ENCODE measurements around the gene GNAT1. TPM values are rescaled to one million over a fixed set of nuclear protein-coding genes. Genes with fewer than 3 reads are reported as not detected.
A peak's percentile ranks its signal among the peaks of the same experiment; 100 is the strongest.
"Not testable (repeated sequence)": the region's sequence is repeated elsewhere in the genome, so short reads cannot be mapped to it uniquely, and the experiment has no call there.

Gene GNAT1
- total RNA-seq, 3 donors from 2014 or later: not detected

DNA sequence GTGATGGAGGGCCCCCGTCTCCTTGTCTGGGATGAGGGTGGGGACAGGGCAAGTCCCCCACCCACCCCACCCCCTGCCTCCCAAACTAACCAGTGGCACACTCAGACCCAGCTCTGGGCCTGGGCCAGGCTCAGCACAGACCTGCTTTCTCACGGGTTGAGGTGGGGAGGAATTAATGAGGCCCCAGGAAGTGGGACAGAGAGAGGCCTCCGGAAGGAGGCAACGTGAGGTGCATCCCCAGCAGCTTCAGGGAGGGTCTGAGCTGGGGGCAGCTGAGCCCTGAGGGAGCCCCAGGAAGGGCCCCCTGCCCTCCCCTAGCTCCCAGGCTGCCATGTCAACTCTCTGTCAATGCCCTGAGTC is 29.6 kb downstream of the GNAT1 start:
- Mint-ChIP-seq H3K9me3 (no peaks in the 10 kb centered on the region), H3K36me3 (ENCODE audit: insufficient read depth) (no peaks in the 10 kb centered on the region), H3K27me3 (ENCODE audit: low read depth) (peaks cover 4% of the 10 kb centered on the region), H3K4me1 (ENCODE audit: low read depth) (peaks cover 2% of the 10 kb centered on the region), H3K4me3 (no peak overlapping the region)
- peak in 1 of 2 donors; percentile 28 for ATAC-seq
- no peak for DNase-seq

DNA sequence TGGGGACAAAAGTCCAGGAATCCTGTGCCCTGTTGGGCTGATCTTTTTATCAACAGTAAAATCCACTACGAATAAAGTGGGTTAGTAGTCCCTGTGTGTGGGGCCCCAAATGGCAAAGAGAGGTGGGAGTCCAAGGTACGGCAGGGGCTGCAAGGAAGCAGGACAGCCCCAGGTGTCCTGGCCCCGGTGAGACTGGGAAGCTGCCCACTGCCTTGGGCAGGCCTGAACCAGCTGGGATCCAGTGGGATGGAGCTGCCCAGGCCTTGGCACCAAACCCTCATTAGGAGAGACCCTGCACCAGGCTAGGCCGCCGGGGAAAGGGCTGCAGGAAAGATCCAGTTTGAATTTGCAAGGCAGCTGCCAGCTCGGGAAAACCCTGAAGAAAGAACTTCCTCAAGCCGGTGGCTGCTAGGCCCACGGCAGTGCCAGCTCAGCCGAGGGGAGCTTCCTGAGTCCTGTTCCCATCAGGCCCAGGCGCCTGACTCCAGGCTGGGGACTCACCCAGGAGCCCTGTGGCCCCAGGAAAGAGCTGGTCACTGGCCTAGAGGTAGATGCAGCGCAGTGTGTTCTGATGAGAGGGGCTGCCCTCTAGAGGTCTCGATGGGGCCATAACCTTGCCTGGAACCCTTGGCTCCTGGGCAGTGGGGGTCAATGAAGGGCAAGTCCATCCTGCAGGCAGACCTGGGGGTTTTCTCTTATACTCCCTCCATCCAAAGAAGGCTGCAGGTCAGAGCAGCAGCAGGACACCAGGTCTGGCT is 30.2 kb downstream of the GNAT1 start:
- no peak for DNase-seq
- Mint-ChIP-seq H3K27me3 (ENCODE audit: low read depth) (peaks cover 4% of the 10 kb centered on the region), H3K4me1 (ENCODE audit: low read depth) (peaks cover 6% of the 10 kb centered on the region), H3K9me3 (no peaks in the 10 kb centered on the region), H3K36me3 (ENCODE audit: insufficient read depth) (no peaks in the 10 kb centered on the region), H3K4me3 (no peak overlapping the region)
- ATAC-seq: no peak

DNA sequence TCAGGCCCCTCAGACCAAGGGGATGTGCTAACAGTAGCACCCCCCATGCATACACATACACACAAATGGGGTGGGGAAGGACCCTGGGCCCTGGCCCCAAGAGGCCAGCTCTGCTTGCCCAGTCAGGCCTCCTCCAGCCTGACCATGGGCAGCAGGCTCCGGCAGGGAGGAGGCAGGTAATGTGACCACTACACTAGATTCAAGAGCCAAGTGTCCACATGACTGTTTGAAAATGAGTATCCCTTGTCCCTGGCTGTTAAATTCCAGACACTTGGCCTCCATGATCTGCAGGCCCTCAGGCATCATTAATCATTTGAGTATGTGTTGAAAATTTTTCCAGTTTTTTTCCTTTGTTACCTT is 30.7 kb downstream of the GNAT1 start:
- ATAC-seq (no peak), DNase-seq (no peak)
- Mint-ChIP-seq H3K4me3 (no peak overlapping the region), H3K27me3 (ENCODE audit: low read depth) (peaks cover 4% of the 10 kb centered on the region), H3K9me3 (no peaks in the 10 kb centered on the region), H3K36me3 (ENCODE audit: insufficient read depth) (no peaks in the 10 kb centered on the region), H3K4me1 (ENCODE audit: low read depth) (peaks cover 10% of the 10 kb centered on the region)

DNA sequence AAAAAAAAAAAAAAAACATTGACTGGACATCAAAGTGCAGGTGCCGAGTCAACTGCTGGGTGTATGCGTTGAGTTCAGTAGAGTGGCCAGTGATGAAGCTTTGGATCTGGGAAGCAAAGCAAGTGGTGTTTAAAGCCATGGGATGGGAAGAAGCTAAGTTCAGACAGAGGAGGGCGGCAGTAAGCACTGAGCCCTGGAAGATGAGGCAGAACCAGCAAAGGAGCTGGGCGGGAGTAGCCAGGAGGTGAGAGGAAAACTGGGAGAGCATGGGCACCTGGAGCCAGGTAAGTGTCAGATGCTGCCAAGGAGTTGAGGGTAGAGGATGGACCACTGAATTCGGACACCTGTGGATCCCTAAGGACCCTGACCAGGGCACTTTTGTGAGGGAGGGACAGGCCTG is 33.2 kb downstream of the GNAT1 start:
- Mint-ChIP-seq H3K4me3 (no peak overlapping the region), H3K36me3 (ENCODE audit: insufficient read depth) (no peaks in the 10 kb centered on the region), H3K9me3 (no peaks in the 10 kb centered on the region)

DNA sequence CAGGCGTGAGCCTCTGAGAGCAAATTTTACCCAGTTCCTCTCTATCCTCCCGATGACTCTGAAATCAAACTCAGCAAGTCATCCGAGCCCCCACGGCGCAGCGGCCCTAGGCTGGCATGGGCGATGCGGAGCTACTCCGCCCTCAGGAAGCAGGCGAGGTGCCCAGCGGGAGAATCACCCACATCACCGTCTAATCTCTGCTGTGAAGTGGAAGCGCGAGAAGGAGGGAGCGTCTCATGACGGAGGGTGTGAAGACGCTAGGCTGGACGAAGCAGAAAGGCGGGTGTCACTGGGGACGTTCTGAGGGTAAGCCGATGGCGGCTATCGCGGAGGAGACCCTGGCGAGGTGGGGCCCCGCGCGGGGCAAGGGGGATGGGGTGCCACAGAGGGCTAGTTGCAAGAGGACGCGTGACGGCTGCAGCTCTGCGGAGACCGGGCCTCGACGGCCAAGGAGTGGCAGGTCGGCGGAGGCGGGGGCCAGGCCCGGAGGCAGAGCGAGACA is 35.5 kb downstream of the GNAT1 start:
- H3K9me3 Mint-ChIP-seq: no peaks in the 10 kb centered on the region
- ATAC-seq (peak; percentile 27 to 32), DNase-seq (peak; percentile 21)
- H3K27me3 Mint-ChIP-seq (ENCODE audit: low read depth): peaks cover 4% of the 10 kb centered on the region
- H3K4me1 Mint-ChIP-seq (ENCODE audit: low read depth): peaks cover 21% of the 10 kb centered on the region
- no peaks in the 10 kb centered on the region for H3K36me3 Mint-ChIP-seq (ENCODE audit: insufficient read depth)
- H3K4me3 Mint-ChIP-seq: peak overlapping the region; percentile 91

More for the DNA sequence above, 33.2 kb downstream of the GNAT1 start:
- H3K4me1 Mint-ChIP-seq (ENCODE audit: low read depth): peaks cover 21% of the 10 kb centered on the region
- DNase-seq: no peak
- H3K27me3 Mint-ChIP-seq (ENCODE audit: low read depth): peaks cover 4% of the 10 kb centered on the region
- ATAC-seq: no peak

DNA sequence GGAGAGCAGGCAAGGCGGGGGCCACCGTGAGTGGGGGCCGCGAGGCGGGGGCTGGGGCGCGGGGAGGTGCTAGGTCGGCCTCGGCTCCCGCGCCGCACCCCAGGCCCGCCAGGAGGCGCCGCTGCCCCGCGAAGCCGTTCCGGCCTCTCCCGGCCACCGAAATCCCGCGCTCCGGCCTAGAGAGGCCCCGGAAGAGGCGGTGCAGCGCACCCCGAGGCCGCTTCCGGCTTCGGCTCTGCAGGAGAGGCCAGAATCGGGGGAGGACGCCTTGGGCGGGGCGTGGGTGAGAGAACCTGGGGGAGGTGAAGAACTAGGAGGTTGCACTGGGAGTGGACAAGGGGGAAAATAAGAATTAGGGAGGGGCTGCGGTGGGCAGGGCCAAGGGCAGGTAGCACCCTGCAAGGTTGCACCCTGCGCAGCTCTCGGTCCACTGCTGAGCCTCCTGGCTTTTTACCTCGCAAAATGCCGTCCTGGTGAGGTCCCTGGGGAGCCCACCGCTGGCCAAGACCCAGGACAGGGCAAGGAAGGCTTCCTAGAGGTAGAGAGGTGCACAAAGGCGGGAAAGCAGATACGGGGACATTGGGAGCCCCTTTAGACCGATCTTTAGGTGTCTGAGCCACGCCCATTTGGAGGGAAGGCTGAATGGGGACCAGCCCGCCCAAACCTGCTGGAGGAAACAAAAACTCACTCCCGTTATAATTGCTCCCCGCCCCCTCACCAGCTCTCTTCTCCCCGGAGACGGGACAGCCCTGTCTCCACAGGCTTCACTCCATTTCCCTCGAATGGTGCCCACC is 36.2 kb downstream of the GNAT1 start:
- ATAC-seq (peak; percentile 85 to 90), DNase-seq (peak; percentile 83)
- peak overlapping the region; percentile 91 for H3K4me3 Mint-ChIP-seq
- peaks cover 4% of the 10 kb centered on the region for H3K27me3 Mint-ChIP-seq (ENCODE audit: low read depth)
- no peaks in the 10 kb centered on the region for H3K9me3 Mint-ChIP-seq
- peaks cover 21% of the 10 kb centered on the region for H3K4me1 Mint-ChIP-seq (ENCODE audit: low read depth)
- H3K36me3 Mint-ChIP-seq (ENCODE audit: insufficient read depth): no peaks in the 10 kb centered on the region

DNA sequence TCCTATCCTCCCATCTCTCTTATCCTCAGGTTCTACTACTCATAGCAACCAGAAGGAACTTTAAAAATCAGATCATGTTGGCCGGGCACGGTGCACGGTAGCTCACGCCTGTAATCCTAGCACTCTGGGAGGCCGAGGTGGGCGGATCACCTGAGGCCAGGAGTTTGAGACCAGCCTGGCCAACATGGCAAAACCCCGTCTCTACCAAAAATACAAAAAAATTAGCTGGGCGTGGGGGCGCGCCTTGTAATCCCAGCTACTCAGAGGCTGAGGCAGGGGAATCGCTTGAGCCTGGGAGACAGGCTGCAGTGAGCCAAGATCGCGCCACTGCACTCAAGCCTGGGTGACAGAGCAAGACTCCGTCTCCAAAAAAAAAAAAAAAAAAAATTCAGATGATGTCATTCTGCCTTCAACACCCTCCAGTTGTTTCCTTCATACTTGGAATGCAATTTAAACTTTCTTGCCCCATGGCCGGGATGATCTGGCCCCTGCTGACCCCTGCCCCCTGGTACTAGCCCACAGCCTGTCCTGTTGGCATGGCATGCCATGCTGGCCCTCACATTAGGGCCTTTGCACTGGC is 36.9 kb downstream of the GNAT1 start:
- H3K27me3 Mint-ChIP-seq (ENCODE audit: low read depth); DNase-seq; H3K9me3 Mint-ChIP-seq; ATAC-seq; H3K36me3 Mint-ChIP-seq (ENCODE audit: insufficient read depth): not testable (repeated sequence)
- Mint-ChIP-seq H3K4me3 (peak overlapping the region; percentile 91), H3K4me1 (ENCODE audit: low read depth) (peaks cover 21% of the 10 kb centered on the region)

DNA sequence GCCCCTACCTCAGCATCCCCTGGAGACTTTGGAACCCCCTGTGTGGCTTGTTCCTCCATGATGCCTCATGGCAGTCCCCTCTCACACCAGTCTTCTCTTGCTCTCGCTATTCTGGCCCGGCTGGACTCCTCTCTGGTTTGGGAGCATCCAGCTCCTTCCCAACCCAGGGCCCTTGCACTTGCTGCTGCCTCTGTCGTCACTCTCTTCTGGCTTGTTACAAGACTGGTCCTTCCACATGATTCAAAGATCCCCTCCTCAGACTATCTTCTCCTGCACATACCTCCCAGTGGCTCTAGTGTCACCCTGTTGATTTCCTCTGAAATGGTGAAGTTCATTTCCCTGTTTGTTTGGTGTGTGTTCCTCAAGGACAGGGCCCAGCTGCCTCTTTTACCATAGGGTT is 38.1 kb downstream of the GNAT1 start:
- Mint-ChIP-seq H3K36me3 (ENCODE audit: insufficient read depth) (no peaks in the 10 kb centered on the region), H3K27me3 (ENCODE audit: low read depth) (peaks cover 3% of the 10 kb centered on the region), H3K4me1 (ENCODE audit: low read depth) (peaks cover 21% of the 10 kb centered on the region), H3K9me3 (no peaks in the 10 kb centered on the region), H3K4me3 (no peak overlapping the region)
- no peak for DNase-seq
- no peak for ATAC-seq

DNA sequence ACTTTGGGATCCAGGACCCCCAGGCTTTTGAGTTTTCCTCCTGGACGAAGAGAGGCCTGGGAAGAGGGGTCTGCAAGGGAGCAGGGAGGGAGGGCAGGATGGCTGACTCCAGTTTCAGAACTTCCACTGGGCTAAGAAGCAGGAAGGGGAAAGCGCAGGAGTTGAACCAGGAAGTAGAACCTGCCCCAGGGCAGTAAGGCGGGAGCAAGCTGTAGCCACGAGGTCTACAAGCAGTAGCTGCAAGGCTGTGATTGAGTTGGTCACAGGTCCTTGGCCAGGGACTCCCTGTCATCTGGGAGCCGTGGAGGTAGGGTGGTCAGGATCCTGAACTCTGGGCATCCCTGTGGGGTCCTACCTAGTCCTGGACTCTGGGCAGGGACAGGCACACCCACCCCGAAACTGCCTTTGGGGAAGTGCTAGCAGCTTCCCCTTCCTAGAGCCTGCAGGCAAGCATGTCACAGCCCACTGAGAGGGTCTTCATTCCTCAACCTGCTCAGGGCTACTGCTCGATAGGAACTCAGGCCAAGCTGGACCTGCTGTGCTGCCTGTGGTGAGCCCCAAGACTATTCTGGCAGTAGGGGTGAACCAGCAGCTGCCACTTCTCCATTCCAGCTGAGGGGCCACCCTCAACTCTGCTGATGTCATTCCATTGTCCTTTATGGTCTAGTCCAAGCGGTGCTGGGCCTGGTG is 38.8 kb downstream of the GNAT1 start:
- Mint-ChIP-seq H3K9me3 (no peaks in the 10 kb centered on the region), H3K27me3 (ENCODE audit: low read depth) (no peaks in the 10 kb centered on the region), H3K36me3 (ENCODE audit: insufficient read depth) (no peaks in the 10 kb centered on the region), H3K4me1 (ENCODE audit: low read depth) (peaks cover 21% of the 10 kb centered on the region), H3K4me3 (no peak overlapping the region)
- ATAC-seq: no peak
- no peak for DNase-seq

DNA sequence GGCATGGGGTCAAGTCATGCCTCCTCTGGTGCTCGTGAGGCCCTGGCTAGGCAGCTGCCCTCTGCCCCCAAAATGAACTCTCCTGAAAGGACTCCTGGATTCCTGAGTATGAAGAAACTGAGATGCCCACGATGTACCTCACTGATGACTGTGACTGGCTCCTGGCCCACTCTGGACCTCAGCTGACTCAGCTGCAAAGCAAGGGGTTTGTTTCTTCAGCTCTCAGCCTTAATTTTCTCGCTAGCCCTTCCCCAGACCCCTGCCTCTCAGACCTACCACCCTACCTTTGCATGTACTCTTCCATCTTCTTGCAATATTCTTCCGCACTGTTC is 39.4 kb downstream of the GNAT1 start:
- no peaks in the 10 kb centered on the region for H3K9me3 Mint-ChIP-seq
- H3K36me3 Mint-ChIP-seq (ENCODE audit: insufficient read depth): no peaks in the 10 kb centered on the region
- peaks cover 25% of the 10 kb centered on the region for H3K4me1 Mint-ChIP-seq (ENCODE audit: low read depth)
- H3K4me3 Mint-ChIP-seq: no peak overlapping the region
- no peak for DNase-seq
- no peaks in the 10 kb centered on the region for H3K27me3 Mint-ChIP-seq (ENCODE audit: low read depth)
- ATAC-seq: no peak

DNA sequence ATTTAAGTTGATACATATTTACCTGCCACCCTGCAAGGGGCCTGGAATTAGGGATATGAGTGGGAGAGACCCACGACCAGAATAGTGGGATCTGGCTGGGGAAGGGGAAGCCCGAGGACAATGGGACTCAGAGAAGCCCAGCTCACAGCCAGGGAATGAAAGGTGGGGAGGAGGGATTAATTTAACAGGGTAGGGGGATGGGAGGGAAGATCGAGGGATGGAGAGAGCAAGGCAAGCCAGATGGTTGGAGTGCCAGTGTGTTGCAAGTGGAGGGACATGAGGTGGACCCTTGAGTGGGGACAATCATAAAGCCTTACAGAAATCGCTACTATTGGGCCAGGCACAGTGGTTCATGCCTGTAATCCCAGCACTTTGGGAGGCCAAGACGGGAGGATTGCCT is 40.2 kb downstream of the GNAT1 start:
- Mint-ChIP-seq H3K4me1 (ENCODE audit: low read depth) (peaks cover 19% of the 10 kb centered on the region), H3K36me3 (ENCODE audit: insufficient read depth) (no peaks in the 10 kb centered on the region), H3K4me3 (no peak overlapping the region), H3K27me3 (ENCODE audit: low read depth) (no peaks in the 10 kb centered on the region), H3K9me3 (no peaks in the 10 kb centered on the region)
- ATAC-seq (no peak), DNase-seq (no peak)

DNA sequence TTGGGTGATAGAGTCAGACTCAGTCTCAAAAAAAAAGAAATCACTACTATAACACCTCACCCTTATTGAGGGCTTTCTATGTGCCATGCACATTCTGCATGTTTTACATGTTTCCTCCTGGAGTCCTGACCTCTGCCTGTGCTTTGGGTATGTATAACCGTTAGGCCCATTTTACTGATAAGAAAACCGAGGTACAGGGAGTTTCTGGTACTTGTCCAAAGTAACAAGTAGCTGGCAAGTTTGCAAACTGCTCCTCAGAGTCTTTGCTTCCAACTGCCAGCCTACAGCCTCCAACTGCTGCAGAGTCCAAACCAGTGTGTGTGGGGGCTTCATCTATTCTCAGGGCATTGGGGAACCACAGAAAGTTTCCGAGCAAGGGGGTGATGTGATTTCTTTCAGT is 40.9 kb downstream of the GNAT1 start:
- Mint-ChIP-seq H3K36me3 (ENCODE audit: insufficient read depth) (no peaks in the 10 kb centered on the region), H3K4me3 (no peak overlapping the region), H3K27me3 (ENCODE audit: low read depth) (no peaks in the 10 kb centered on the region), H3K9me3 (no peaks in the 10 kb centered on the region), H3K4me1 (ENCODE audit: low read depth) (peaks cover 15% of the 10 kb centered on the region)
- no peak for DNase-seq
- ATAC-seq: no peak

DNA sequence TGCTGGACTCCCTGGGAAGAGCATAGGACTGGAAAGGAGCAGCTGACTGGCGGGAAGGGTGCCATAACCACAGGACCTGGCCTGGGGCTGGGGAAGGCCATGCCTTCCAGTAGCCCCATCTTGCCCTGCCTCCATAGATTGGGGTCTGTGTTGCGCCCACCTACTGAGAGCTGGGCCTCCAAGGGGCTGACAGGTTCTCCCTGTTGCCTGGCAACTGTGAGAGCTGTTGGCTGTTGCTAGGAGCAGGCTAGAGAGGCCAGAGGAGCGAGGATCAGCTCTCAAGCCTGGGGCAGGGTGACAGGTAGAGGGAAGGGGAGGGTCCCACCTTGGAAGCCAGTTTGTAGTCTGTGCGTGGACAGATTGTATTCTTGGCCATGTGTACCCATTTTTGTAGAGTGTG is 41.8 kb downstream of the GNAT1 start:
- no peak for ATAC-seq
- no peak overlapping the region for H3K4me3 Mint-ChIP-seq
- H3K27me3 Mint-ChIP-seq (ENCODE audit: low read depth): no peaks in the 10 kb centered on the region
- no peaks in the 10 kb centered on the region for H3K36me3 Mint-ChIP-seq (ENCODE audit: insufficient read depth)
- peaks cover 12% of the 10 kb centered on the region for H3K4me1 Mint-ChIP-seq (ENCODE audit: low read depth)
- no peaks in the 10 kb centered on the region for H3K9me3 Mint-ChIP-seq
- no peak for DNase-seq

DNA sequence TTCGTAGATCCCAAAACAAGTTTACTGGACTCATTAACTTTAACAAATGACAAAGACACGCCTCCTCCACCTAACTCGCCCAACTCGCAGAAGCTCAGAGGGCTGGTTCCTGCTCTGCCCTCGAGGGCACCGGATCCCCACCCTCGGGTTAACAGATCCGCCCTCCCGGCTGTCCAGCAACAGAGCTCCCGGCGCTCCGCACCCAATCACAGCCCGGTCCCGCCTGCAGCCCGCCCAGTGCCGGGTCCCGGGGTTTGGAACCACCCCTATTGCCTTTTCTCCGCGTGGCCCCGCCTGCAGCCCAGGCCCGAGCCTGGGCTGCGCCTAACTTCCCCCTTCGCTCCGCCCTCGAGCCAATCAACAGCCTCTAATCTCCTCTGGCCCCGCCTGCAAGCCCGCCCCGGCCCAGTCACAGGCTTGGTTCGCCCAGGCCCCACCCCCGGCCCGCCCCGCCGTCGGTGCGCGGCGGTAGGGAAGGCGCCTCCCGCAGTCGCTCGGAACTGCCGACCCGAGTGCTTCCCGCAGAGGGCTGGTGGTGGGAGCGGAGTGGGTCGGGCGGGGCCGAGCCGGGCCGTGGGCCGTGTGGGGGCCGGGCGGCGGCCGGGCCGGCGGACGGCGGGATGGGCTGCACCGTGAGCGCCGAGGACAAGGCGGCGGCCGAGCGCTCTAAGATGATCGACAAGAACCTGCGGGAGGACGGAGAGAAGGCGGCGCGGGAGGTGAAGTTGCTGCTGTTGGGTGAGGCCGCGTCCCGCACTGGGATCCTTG is 44.5 kb downstream of the GNAT1 start, which contains the start of gene GNAI2:
Gene GNAI2 (plus strand): TSS at position 489 of the 768 bp plus-strand sequence. CDS start 132 bp downstream, at position 621.
- no peaks in the 10 kb centered on the region for H3K27me3 Mint-ChIP-seq (ENCODE audit: low read depth)
- H3K4me3 Mint-ChIP-seq: peak within 1 kb of the TSS; percentile 95
- H3K36me3 Mint-ChIP-seq (ENCODE audit: insufficient read depth): no peaks in the 10 kb centered on the region
- peak; percentile 98 for DNase-seq
- peak; percentile 90 to 92 for ATAC-seq
- H3K9me3 Mint-ChIP-seq: no peaks in the 10 kb centered on the region
- peaks cover 31% of the 10 kb centered on the region for H3K4me1 Mint-ChIP-seq (ENCODE audit: low read depth)
